GM12878 (cell line): ENCODE results near the gene MAGI1. TPM values are rescaled to one million over a fixed set of nuclear protein-coding genes. Genes with fewer than 3 reads are reported as not detected.

ENCODE experiments used
- ATAC-seq: fragments of 200-7000 bp; cut with Tn5 transposase; 3 replicates; pipeline ENCODE4 v1.9.1; 2020; ENCODE audit warnings: mild to moderate bottlenecking, moderate library complexity
- BruUV-seq: library from RNA; stranded (reverse); fragments of 400-500 nt; replicated peaks from 2 replicates; lab custom pipeline; 2021; lab: Mats Ljungman, UMichigan
- CTCF ChIA-PET: fragments of 300-600 bp; sonication (Branson Sonifier 250); formaldehyde crosslinking; extraction: SDS; loops from one replicate; lab custom pipeline; 2021; ENCODE audit warnings: inconsistent platforms; lab: Yijun Ruan, JAX
- POLR2A ChIA-PET: fragments of 350-600 bp; formaldehyde crosslinking; extraction: SDS; loops from one replicate; lab custom pipeline; 2021; ENCODE audit warnings: inconsistent platforms; lab: Charles Lee
- RAD21 ChIA-PET: fragments of 300-600 bp; sonication (Branson Sonifier 250); formaldehyde crosslinking; loops from one replicate; lab custom pipeline; 2023; ENCODE audit warnings: antibody characterized with exemption; ENCODE audit not compliant: unreplicated experiment; lab: Charles Lee
- SMC1A ChIA-PET: fragments of 300-600 bp; sonication (Branson Sonifier 250); formaldehyde crosslinking; loops from one replicate; lab custom pipeline; 2023; ENCODE audit not compliant: unreplicated experiment, uncharacterized antibody; lab: Charles Lee
- DNase-seq: peaks from one replicate; pipeline ENCODE4 v3.0.0-alpha.2; 2011; ENCODE audit warnings: low read depth, low spot score
- FAIRE-seq: peaks from 3 replicates; lab custom pipeline; 2011; peaks lifted over from hg19 to GRCh38; lab: Jason Lieb, UNC
- H2AFZ ChIP-seq: 2 replicates; pipeline ENCODE4 v1.6.0; 2011; ENCODE audit warnings: low read depth, low read length, control low read depth; ENCODE audit not compliant: control insufficient read depth
- H3K27ac ChIP-seq: 2 replicates; pipeline ENCODE4 v1.5.1; 2011; ENCODE audit warnings: control low read depth; ENCODE audit not compliant: control insufficient read depth, insufficient read depth
- H3K27me3 ChIP-seq, 2 experiments: replicated peaks in 1 of 2; 2 replicates each; pipeline versions ENCODE4 v1.6.0 to v1.6.1; 2011; ENCODE audit warnings: low read length in 1 of 2; ENCODE audit not compliant: control insufficient read depth in 2 of 2, insufficient read depth in 2 of 2
- H3K36me3 ChIP-seq, 2 experiments: 2 replicates each; pipeline ENCODE4 v1.5.1; 2011; ENCODE audit warnings: low read length in 1 of 2; ENCODE audit not compliant: control insufficient read depth in 2 of 2, insufficient read depth in 2 of 2
- H3K4me1 ChIP-seq: 2 replicates; pipeline ENCODE4 v1.6.1; 2011; ENCODE audit warnings: mild to moderate bottlenecking, low read length, moderate library complexity, mixed read lengths; ENCODE audit not compliant: control insufficient read depth, insufficient read depth
- H3K4me2 ChIP-seq: 2 replicates; pipeline ENCODE4 v1.6.0; 2011; ENCODE audit warnings: control low read depth; ENCODE audit not compliant: control insufficient read depth, insufficient read depth
- H3K4me3 ChIP-seq: fragments of 200-600 bp; sonication (generic); 2 replicates; pipeline ENCODE4 v1.5.1; 2016
- H3K79me2 ChIP-seq: 2 replicates; pipeline ENCODE4 v1.6.0; 2011; ENCODE audit warnings: low read length; ENCODE audit not compliant: control insufficient read depth, insufficient read depth
- H3K9ac ChIP-seq: 2 replicates; pipeline ENCODE4 v1.8.0; 2011; ENCODE audit warnings: low read length, control low read depth, mixed read lengths; ENCODE audit not compliant: control insufficient read depth, insufficient read depth
- H3K9me3 ChIP-seq: replicated peaks from 3 replicates; pipeline ENCODE4 v1.5.1; 2011; ENCODE audit warnings: mild to moderate bottlenecking, low read length; ENCODE audit not compliant: control insufficient read depth, insufficient read depth
- H4K20me1 ChIP-seq: 2 replicates; pipeline ENCODE4 v1.6.0; 2011; ENCODE audit not compliant: control insufficient read depth, insufficient read depth
- BCL11A ChIP-seq: IDR thresholded peaks from 2 replicates; pipeline ENCODE4 v1.6.1; 2011; ENCODE audit warnings: low read depth, low read length
- CBFB ChIP-seq: IDR thresholded peaks from 2 replicates; pipeline ENCODE4 v1.6.1; 2016; ENCODE audit warnings: antibody characterized with exemption, low read depth
- CTCF ChIP-seq, 3 experiments: IDR thresholded peaks in 2 of 3; conservative IDR thresholded peaks in 1 of 3; 2 replicates each; pipeline ENCODE4 v1.5.1; 2011; ENCODE audit warnings: low read depth in 3 of 3, low read length in 3 of 3, mild to moderate bottlenecking in 3 of 3, control low read depth in 2 of 3, moderate library complexity in 2 of 3, inconsistent platforms in 1 of 3, mixed read lengths in 1 of 3; ENCODE audit not compliant: control insufficient read depth in 2 of 3, insufficient read depth in 1 of 3; ENCODE audit errors: extremely low read depth in 1 of 3
- ETV6 ChIP-seq, 2 experiments: fragments of 450-650 bp in 1 of 2; IDR thresholded peaks in 1 of 2; conservative IDR thresholded peaks in 1 of 2; 2 replicates each; pipeline ENCODE4 v1.6.1; 2014; ENCODE audit warnings: antibody characterized with exemption in 1 of 2, borderline replicate concordance in 1 of 2, low read depth in 1 of 2, mild to moderate bottlenecking in 1 of 2, moderate library complexity in 1 of 2
- MEF2B ChIP-seq: fragments of 450-650 bp; IDR thresholded peaks from 2 replicates; pipeline ENCODE4 v1.6.1; 2018; ENCODE audit warnings: mild to moderate bottlenecking, moderate library complexity; ENCODE audit not compliant: partially characterized antibody, poor library complexity, severe bottlenecking
- MTA2 ChIP-seq: fragments of 450-650 bp; IDR thresholded peaks from 2 replicates; pipeline ENCODE4 v1.6.1; 2016; ENCODE audit warnings: low read depth, mild to moderate bottlenecking, moderate library complexity
- MTA3 ChIP-seq: IDR thresholded peaks from 2 replicates; pipeline ENCODE4 v1.6.1; 2012; ENCODE audit warnings: low read length, inconsistent platforms, borderline replicate concordance
- POU2F2 ChIP-seq: IDR thresholded peaks from 3 replicates; pipeline ENCODE4 v1.6.1; 2011; ENCODE audit warnings: low read depth, mild to moderate bottlenecking, low read length, borderline replicate concordance
- RAD21 ChIP-seq: IDR thresholded peaks from 2 replicates; pipeline ENCODE4 v1.6.1; 2011; ENCODE audit warnings: mild to moderate bottlenecking, low read depth, low read length, moderate library complexity; ENCODE audit not compliant: insufficient read depth
- RCOR1 ChIP-seq: conservative IDR thresholded peaks from 2 replicates; pipeline ENCODE4 v1.6.1; 2012; ENCODE audit warnings: low read depth, low read length, improper control_type of control experiment
- SIN3A ChIP-seq: IDR thresholded peaks from 2 replicates; pipeline ENCODE4 v1.6.1; 2012; ENCODE audit warnings: low read depth, low read length, improper control_type of control experiment
- SRF ChIP-seq, 2 experiments: IDR thresholded peaks; 2 replicates each; pipeline ENCODE4 v1.6.1; 2011; ENCODE audit warnings: low read depth in 2 of 2, low read length in 2 of 2, mild to moderate bottlenecking in 1 of 2, moderate library complexity in 1 of 2
- TAF1 ChIP-seq: IDR thresholded peaks from 2 replicates; pipeline ENCODE4 v1.6.1; 2011; ENCODE audit warnings: mild to moderate bottlenecking, low read depth, low read length, borderline replicate concordance
- YY1 ChIP-seq: IDR thresholded peaks from 2 replicates; pipeline ENCODE4 v1.6.1; 2011; ENCODE audit warnings: low read depth, mild to moderate bottlenecking, low read length
- ZNF207 ChIP-seq: fragments of 450-650 bp; IDR thresholded peaks from 2 replicates; pipeline ENCODE4 v1.6.1; 2014; ENCODE audit warnings: antibody characterized with exemption, mild to moderate bottlenecking, borderline replicate concordance
- WGBS: methylation state at CpG from one replicate; pipeline ENCODE4 v1.1.6; 2016; ENCODE audit warnings: low lambda C conversion rate; ENCODE audit not compliant: insufficient replicate concordance, insufficient coverage; ENCODE audit errors: missing lambda C conversion rate; 5-methylcytosine and 5-hydroxymethylcytosine counted together
- in situ Hi-C: fragments of 300-500 bp; cut with MboI; formaldehyde crosslinking; loops from 9 replicates; pipeline ENCODE4 v1.14.3; 2018; ENCODE audit warnings: mixed read lengths
- intact Hi-C: fragments of 100-400 bp; cut with micrococcal nuclease; formaldehyde crosslinking; loops from one replicate; pipeline ENCODE4 v1.14.2; 2022; ENCODE audit not compliant: unreplicated experiment
- polyA plus RNA-seq, 11 experiments: library from polyadenylated mRNA; depleted of rRNA in 4 of 11; unstranded in 6 of 11; stranded (reverse) in 5 of 11; fragments of >200 nt; fragmentation: Nextera tagmentation in 4 of 11; fragmentation: Illumina TruSeq in 1 of 11; extraction: Ambion mirVana in 4 of 11; extraction: Trizol in 1 of 11; gene quantifications; 1 replicate in 1 of 11; 2 replicates in 10 of 11; pipeline versions ENCODE4 v1.2.1 to v1.2.3, GENCODE V29; 2011 to 2016; ENCODE audit warnings: inconsistent platforms in 2 of 11, missing spikeins in 2 of 11, low read depth in 1 of 11
- total RNA-seq, 4 experiments: library from RNA; depleted of rRNA in 3 of 4; stranded (reverse); fragments of >200 nt in 3 of 4; fragmentation: Illumina TruSeq in 1 of 4; extraction: Trizol in 1 of 4; gene quantifications; 2 replicates each; pipeline versions ENCODE4 v1.2.1 to v1.2.3, GENCODE V29; 2013 to 2021

Gene MAGI1
- total and polyA plus RNA-seq, 10 of the 15 experiments (the other 5 are each of a cell fraction or from before 2014, with no cell fraction given) = 0.02 to 3.3 (median 0.29) TPM; not detected in 1

GRCh38 chr3:65558826-65559225, 479.9 kb downstream of the MAGI1 start:
- 53% methylated on average over 1 of the region's 1 CpG for WGBS
- H2AFZ ChIP-seq = no peak overlapping the region
- no peaks in the 10 kb centered on the region for H3K9me3 ChIP-seq
- BruUV-seq = no TSS peak
- no peak for FAIRE-seq
- no peak overlapping the region for H3K9ac ChIP-seq
- ChIA-PET CTCF (no interaction called here), POLR2A (no interaction called here), SMC1A (no interaction called here), RAD21 (no interaction called here)
- no peak overlapping the region for H3K27ac ChIP-seq
- H3K4me2 ChIP-seq = no peak overlapping the region
- H4K20me1 ChIP-seq = no peaks in the 10 kb centered on the region
- TF ChIP-seq BCL11A = no peak
- no peak for TF ChIP-seq MTA3
- TF ChIP-seq CTCF (IDR thresholded peaks at IDR 0.05 in 2 of 3, conservative IDR thresholded peaks at IDR 0.05 in 1 of 3; ENCODE audit: control insufficient read depth in 2 of 3, extremely low read depth in 1 of 3, insufficient read depth in 1 of 3, low read depth in 3 of 3, low read length in 3 of 3) = no peak
- no peak for TF ChIP-seq SRF (IDR thresholded peaks at IDR 0.05; ENCODE audit: low read depth in 2 of 2, low read length in 2 of 2)
- no peak for TF ChIP-seq RCOR1
- TF ChIP-seq ZNF207 = no peak
- TF ChIP-seq POU2F2 = no peak
- no peak for TF ChIP-seq SIN3A
- TF ChIP-seq RAD21 = no peak
- TF ChIP-seq MEF2B = no peak
- no peak for TF ChIP-seq ETV6 (conservative IDR thresholded peaks at IDR 0.05 in 1 of 2, IDR thresholded peaks at IDR 0.05 in 1 of 2; ENCODE audit: borderline replicate concordance in 1 of 2, low read depth in 1 of 2)
- TF ChIP-seq CBFB = no peak
- TF ChIP-seq MTA2 = no peak
- no peak for TF ChIP-seq YY1
- TF ChIP-seq TAF1 = no peak
- intact Hi-C loops = no loop called here
- H3K36me3 ChIP-seq = no peaks in the 10 kb centered on the region
- in situ Hi-C loops = no loop called here
- H3K4me1 ChIP-seq = no peaks in the 10 kb centered on the region
- ATAC-seq = no peak
- H3K4me3 ChIP-seq = no peak overlapping the region
- DNase-seq = no peak
- no peaks in the 10 kb centered on the region for H3K27me3 ChIP-seq
- no peaks in the 10 kb centered on the region for H3K79me2 ChIP-seq
